Thymus (tissue), 11 donors: ENCODE data around the gene BAZ2B. TPM values are rescaled to one million over a fixed set of nuclear protein-coding genes. Genes with fewer than 3 reads are reported as not detected.

Source experiments
- DNase-seq, 9 donors: peaks; one replicate each; pipeline ENCODE4 v3.0.0-alpha.2; 2013; ENCODE audit warnings: low spot score in 9 of 9, low read depth in 6 of 9, missing footprints in 1 of 9
- H3K27ac ChIP-seq, 2 donors: one replicate each; pipeline ENCODE4 v1.5.1; 2013; ENCODE audit warnings: control low read depth in 1 of 2, low read depth in 1 of 2, low read length in 1 of 2, mild to moderate bottlenecking in 1 of 2, moderate library complexity in 1 of 2
- H3K27me3 ChIP-seq, 2 donors: one replicate each; pipeline ENCODE4 v1.5.1; 2013; ENCODE audit warnings: low read length in 1 of 2; ENCODE audit not compliant: control insufficient read depth in 2 of 2, insufficient read depth in 1 of 2
- H3K36me3 ChIP-seq, 2 donors: one replicate each; pipeline ENCODE4 v1.5.1; 2013; ENCODE audit warnings: low read length in 1 of 2, mild to moderate bottlenecking in 1 of 2, moderate library complexity in 1 of 2; ENCODE audit not compliant: control insufficient read depth in 2 of 2, insufficient read depth in 2 of 2
- H3K4me1 ChIP-seq, 2 donors: one replicate each; pipeline ENCODE4 v1.5.1; 2013; ENCODE audit warnings: low read length in 2 of 2; ENCODE audit not compliant: control insufficient read depth in 2 of 2, insufficient read depth in 2 of 2
- H3K4me3 ChIP-seq, 2 donors: one replicate each; pipeline ENCODE4 v1.5.1; 2013; ENCODE audit warnings: low read length in 2 of 2, control low read depth in 1 of 2, mild to moderate bottlenecking in 1 of 2
- H3K9me3 ChIP-seq, 2 donors: one replicate each; pipeline ENCODE4 v1.5.1; 2013; ENCODE audit warnings: low read length in 1 of 2, mild to moderate bottlenecking in 1 of 2; ENCODE audit not compliant: control insufficient read depth in 2 of 2, insufficient read depth in 1 of 2
- WGBS: extraction: QIAGEN DNeasy Blood & Tissue Kit; methylation state at CpG from one replicate; pipeline ENCODE4 v1.1.7; 2013; 5-methylcytosine and 5-hydroxymethylcytosine counted together
- polyA plus RNA-seq: library from polyadenylated mRNA; stranded (reverse); fragments of 200-250 nt; gene quantifications from one replicate; pipeline ENCODE4 v1.2.3, GENCODE V29; 2013
- total RNA-seq: library from RNA; stranded (reverse); fragments of 120-200 nt; gene quantifications from one replicate; pipeline ENCODE4 v1.2.4, GENCODE V29; 2013
- donor health status: healthy.

BAZ2B gene
- total and polyA plus RNA-seq, 2 donors, result 16.9 to 43.3 TPM

GRCh38 chr2:159572459-159572858, 43.9 kb downstream of the BAZ2B start:
- Histone ChIP-seq H3K4me1 (no peaks in the 10 kb centered on the region), H3K4me3 (no peak overlapping the region), H3K27me3 (no peaks in the 10 kb centered on the region), H3K27ac (no peak overlapping the region), H3K9me3 (peaks cover 0 to 3% of the 10 kb centered on the region in 2 donors), H3K36me3 (no peaks in the 10 kb centered on the region)
- DNase-seq, result no peak

GRCh38 chr2:159571540-159572260, 44.6 kb downstream of the BAZ2B start:
- DNase-seq, result no peak
- H3K9me3 ChIP-seq, result peaks cover 0 to 3% of the 10 kb centered on the region in 2 donors
- H3K36me3 ChIP-seq, result no peaks in the 10 kb centered on the region
- H3K4me1 ChIP-seq, result no peaks in the 10 kb centered on the region
- 99% methylated on average over 3 of the region's 3 CpGs for WGBS
- H3K27ac ChIP-seq, result no peak overlapping the region
- H3K4me3 ChIP-seq, result no peak overlapping the region
- no peaks in the 10 kb centered on the region for H3K27me3 ChIP-seq

GRCh38 chr2:159564081-159564480, 52.3 kb downstream of the BAZ2B start:
- H3K36me3 ChIP-seq, result no peaks in the 10 kb centered on the region
- H3K9me3 ChIP-seq, result no peaks in the 10 kb centered on the region
- H3K27me3 ChIP-seq, result no peaks in the 10 kb centered on the region
- no peak overlapping the region for H3K27ac ChIP-seq
- no peaks in the 10 kb centered on the region for H3K4me1 ChIP-seq
- no peak for DNase-seq
- H3K4me3 ChIP-seq, result no peak overlapping the region

GRCh38 chr2:159562248-159562647, 54.1 kb downstream of the BAZ2B start:
- no peaks in the 10 kb centered on the region for H3K27me3 ChIP-seq
- no peak for DNase-seq
- WGBS, result 99% methylated on average over 2 of the region's 2 CpGs
- no peak overlapping the region for H3K27ac ChIP-seq
- H3K36me3 ChIP-seq, result no peaks in the 10 kb centered on the region
- H3K9me3 ChIP-seq, result no peaks in the 10 kb centered on the region
- no peaks in the 10 kb centered on the region for H3K4me1 ChIP-seq
- no peak overlapping the region for H3K4me3 ChIP-seq

GRCh38 chr2:159561786-159562185, 54.6 kb downstream of the BAZ2B start:
- H3K36me3 ChIP-seq, result no peaks in the 10 kb centered on the region
- no peak for DNase-seq
- H3K9me3 ChIP-seq, result no peaks in the 10 kb centered on the region
- H3K4me3 ChIP-seq, result no peak overlapping the region
- no peak overlapping the region for H3K27ac ChIP-seq
- 94% methylated on average over 2 of the region's 2 CpGs for WGBS
- H3K4me1 ChIP-seq, result no peaks in the 10 kb centered on the region
- H3K27me3 ChIP-seq, result no peaks in the 10 kb centered on the region

- Histone ChIP-seq H3K4me3 (no peak overlapping the region), H3K27ac (no peak overlapping the region), H3K9me3 (no peaks in the 10 kb centered on the region), H3K36me3 (no peaks in the 10 kb centered on the region), H3K4me1 (no peaks in the 10 kb centered on the region), H3K27me3 (no peaks in the 10 kb centered on the region)
- DNase-seq, result no peak
Measured at GRCh38 chr2:159561242-159561641, 55.1 kb downstream of the BAZ2B start.

GRCh38 chr2:159559034-159559433, 57.3 kb downstream of the BAZ2B start:
- 98% methylated on average over 4 of the region's 4 CpGs for WGBS
- H3K27ac ChIP-seq, result no peak overlapping the region

GRCh38 chr2:159558479-159558878, 57.9 kb downstream of the BAZ2B start:
- no peak for DNase-seq
- no peaks in the 10 kb centered on the region for H3K27me3 ChIP-seq
- H3K4me1 ChIP-seq, result no peaks in the 10 kb centered on the region
- no peak overlapping the region for H3K27ac ChIP-seq
- no peak overlapping the region for H3K4me3 ChIP-seq
- H3K9me3 ChIP-seq, result no peaks in the 10 kb centered on the region
- no peaks in the 10 kb centered on the region for H3K36me3 ChIP-seq
- 99% methylated on average over 4 of the region's 4 CpGs for WGBS

More at GRCh38 chr2:159559034-159559433, 57.3 kb downstream of the BAZ2B start:
- no peaks in the 10 kb centered on the region for H3K36me3 ChIP-seq
- no peak overlapping the region for H3K4me3 ChIP-seq
- no peaks in the 10 kb centered on the region for H3K27me3 ChIP-seq
- no peaks in the 10 kb centered on the region for H3K9me3 ChIP-seq
- no peaks in the 10 kb centered on the region for H3K4me1 ChIP-seq
- DNase-seq, result no peak

- Histone ChIP-seq H3K9me3 (no peaks in the 10 kb centered on the region), H3K4me1 (no peaks in the 10 kb centered on the region), H3K4me3 (no peak overlapping the region), H3K27me3 (no peaks in the 10 kb centered on the region), H3K36me3 (no peaks in the 10 kb centered on the region), H3K27ac (no peak overlapping the region)
- peak in 2 of 9 donors; percentile 5 to 31 for DNase-seq
- WGBS, result 87% methylated on average over 5 of the region's 5 CpGs
Measured at GRCh38 chr2:159557437-159558034, 58.8 kb downstream of the BAZ2B start.
